ENCODE results near the gene TRMT1.

TRMT1 gene

DNA sequence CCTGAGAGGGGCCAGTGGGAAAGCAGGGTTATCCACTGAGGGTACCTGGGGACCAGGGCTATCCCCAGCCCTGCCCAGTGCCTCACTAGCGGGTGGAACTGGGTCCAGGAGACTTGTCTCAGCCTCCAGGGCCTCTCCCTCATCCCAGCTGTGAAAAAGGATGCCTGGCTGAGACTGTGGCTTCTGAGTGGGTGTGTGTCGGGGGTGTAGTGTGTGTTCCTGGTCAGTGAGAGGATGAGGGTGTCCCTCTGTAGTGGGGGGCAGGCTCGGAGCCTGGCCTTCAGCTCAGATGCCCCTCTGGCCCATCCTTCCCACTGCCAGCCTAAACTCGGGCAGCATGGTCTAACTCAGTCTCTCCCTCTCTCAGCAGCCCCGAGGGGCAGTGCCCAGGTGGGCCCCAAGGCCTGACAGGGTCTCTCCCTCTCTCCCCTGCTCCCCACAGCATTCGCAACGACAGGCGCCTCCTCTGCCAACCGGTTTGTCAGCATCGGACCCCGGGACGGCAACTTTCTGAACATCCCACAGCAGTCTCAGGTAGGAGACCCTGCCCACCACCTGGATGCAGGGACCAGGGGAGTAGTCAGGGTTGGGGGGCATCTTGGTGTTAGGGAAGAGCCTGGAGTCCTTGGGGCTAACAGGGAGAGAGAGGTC, 26.6 kb downstream of the TRMT1 start:
- no peak for DNase-seq

GRCh38 chr19:13089139-13089856, 27.2 kb downstream of the TRMT1 start:
- no peak for DNase-seq

DNA sequence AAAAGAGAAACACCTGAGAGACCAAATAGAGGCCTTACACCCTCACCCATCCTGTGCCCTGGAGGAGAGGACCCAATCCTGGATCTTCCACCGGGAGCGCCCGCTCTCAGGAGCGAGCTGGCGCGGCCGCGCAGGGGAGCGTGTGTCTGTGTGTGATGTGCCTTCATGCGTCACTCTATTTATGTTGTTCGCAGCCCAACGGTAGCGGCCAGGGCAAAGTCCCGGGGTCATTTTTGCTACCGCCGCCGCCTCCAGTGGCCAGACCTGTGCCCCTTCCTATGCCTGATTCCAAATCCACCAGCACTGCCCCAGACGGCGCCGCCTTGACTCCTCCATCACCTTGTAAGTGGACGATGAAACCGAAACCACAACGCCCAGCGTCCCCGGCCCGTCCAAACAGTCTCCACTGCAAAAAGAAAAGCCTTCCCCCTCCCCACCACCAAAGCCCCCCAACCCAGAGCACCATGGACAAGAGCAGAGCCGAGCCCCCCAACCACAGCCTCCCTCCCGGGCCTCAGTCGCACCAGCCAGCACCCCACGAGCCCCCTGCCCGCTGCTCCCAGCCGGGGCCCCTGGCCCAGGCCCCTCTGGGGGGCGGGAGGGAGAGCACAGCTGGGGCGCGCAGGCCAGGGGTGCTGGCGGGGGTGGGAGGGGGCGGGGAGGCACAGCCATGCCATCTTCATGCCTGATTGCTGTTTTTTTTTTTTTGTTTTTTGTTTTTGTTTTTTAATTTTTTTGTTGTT, 28.6 kb downstream of the TRMT1 start:
- DNase-seq = no peak

DNA sequence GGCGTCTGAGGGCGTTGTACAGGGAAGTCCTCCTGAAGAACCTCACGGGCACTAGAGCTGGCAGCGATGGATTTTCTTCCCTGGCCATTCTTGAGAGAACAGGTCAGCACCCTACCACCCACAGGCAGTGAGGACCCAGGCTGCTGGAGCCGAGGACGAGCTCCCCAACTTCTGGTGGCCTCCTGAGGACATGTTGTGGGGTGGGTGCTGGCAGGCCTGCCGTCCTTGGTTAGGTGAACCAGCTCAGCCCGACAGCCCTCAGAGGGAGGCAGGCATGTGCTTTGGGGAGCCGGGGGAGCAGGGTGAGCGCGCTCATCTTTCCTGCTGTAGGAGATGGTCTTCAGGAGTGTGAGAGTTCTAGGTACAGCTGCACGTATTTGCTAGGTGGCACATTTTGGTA, 29.2 kb downstream of the TRMT1 start:
- no peak for DNase-seq

GRCh38 chr19:13086341-13086740, 30.2 kb downstream of the TRMT1 start:
- no peak for DNase-seq

- DNase-seq = no peak
Measured at GRCh38 chr19:13085666-13086065, 30.9 kb downstream of the TRMT1 start.

DNA sequence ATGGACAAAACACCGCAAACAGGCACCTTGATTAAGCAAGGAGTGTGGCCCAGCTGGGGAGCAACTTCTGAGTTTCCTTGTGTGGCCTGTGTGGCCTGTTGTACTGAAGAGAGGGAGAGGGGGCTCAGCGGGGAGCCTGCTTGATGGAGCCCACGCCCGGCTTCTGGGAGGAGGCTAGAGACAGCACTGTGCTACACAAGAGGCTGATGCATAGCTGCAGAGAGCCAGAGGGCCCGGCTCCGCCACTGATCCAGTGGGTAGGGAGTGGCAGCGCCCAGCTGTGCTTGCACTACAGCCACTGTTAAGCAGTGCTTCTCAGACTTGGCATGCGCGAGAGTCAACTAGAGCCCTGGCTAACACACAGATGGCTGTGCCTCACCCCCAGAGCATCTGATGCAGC, 32.9 kb downstream of the TRMT1 start:
- no peak for DNase-seq

DNA sequence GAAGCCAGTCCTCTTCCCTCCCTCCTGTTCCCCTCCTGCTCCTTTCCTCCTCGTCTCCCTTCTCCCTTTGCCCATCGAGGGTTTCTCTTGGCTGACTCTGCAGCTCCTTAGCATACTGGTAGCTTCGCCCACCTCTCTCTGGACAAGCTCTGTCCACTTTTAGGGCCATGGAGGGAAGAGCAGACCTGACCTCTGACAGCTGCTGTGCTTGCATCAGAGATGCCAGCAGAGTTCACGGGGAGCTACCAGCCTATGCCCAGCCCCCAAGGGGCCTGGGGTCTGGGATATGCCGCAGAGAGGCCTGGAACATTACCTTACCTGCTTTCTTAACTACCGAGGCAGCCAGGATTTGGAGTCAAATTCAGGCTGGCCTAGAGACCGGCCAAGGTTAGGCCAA, 33.5 kb downstream of the TRMT1 start:
- DNase-seq = no peak

DNA sequence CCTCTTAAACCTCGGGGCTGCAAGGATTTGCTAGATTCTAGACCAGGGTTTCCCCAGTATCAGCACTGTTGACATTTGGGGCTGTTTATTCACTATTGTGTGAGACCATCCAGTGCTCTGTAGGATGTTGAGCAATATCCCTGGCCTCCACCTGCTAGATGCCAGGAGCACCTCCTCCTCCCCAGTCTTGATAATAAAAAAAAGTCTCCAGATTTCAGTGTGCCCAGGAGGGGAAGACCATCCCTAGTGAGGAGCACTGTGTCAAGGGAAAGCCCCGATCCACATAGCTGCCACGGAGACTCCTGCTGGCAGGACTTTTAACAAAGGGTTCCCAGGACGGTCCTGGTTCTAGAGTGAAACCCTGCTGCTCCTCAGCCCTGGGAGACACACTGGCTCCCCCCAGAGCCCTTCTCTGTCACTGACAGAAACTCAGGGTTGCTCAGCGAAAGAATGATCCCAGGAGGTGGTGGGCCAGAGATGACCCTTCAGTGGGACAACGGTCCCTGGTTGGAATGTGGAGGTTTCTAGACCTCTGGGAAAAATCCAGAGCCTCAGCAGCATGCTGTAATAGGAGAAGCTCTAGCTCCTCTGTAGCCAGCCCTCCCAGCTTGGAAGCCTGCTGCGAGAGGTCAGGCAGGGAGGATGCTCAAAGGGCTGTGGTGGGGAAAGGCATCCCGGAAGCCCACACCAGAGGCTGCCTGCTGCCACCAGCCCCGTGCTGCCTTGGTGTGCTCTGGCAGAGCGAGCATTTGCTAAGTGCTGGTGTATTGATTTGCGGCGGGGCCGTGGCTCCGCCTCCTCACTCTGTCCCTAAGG, 34.1 kb downstream of the TRMT1 start:
- no peak for DNase-seq

GRCh38 chr19:13079542-13079986, 37.0 kb downstream of the TRMT1 start:
- no peak for DNase-seq

DNA sequence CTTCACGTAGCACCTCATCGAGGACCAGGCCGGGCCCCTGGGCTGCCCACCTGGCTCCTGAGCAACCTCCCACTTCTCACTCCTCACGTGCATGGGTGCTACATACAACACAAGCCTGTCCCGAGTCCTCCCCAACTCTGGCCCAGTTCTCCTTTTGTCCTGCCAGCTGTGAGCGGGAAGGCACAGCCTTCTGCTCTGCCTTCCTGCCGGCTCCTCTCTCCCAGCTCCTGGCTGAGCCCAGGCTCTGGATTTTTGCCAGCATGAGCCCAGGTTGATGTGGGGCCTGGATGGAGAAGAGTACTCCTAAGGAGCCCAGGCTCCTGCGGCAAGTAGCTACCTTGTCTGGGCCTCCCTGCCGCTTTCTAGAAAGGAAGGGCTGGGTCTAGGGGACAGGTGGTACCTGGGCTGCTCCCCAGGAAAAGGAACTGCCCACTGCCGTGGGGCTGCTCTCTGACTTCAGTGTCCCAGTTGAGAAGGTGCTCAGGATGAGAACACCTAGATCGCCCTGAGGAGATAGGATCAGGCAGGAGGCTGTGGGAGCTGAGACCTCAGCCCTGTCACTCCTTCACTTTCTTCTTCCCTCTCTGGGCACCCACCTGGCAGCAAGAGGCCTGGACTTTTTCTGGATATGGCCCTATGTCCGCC, 37.5 kb downstream of the TRMT1 start:
- no peak for DNase-seq

GRCh38 chr19:13078381-13078780, 38.2 kb downstream of the TRMT1 start:
- no peak for DNase-seq

DNA sequence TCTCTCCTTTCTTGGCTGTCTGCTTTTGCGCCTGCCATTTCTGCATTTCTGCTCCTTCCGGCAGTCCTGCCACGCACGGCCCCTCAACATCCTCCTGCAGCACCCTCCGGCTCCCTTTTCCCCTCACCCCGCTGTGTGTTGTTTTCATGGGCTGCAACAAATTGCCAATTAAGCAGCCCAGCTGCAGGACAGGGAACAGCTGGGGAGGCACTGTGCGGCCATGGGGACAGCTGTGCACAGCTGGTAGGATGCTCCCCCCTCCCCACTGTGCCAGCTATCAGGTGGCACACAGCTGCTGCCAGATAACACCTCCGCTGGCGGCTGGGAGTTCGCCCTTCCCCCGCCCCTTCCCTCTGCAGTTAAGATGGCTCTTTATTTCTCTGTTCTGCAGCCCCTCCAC, 39.3 kb downstream of the TRMT1 start:
- no peak for DNase-seq

DNA sequence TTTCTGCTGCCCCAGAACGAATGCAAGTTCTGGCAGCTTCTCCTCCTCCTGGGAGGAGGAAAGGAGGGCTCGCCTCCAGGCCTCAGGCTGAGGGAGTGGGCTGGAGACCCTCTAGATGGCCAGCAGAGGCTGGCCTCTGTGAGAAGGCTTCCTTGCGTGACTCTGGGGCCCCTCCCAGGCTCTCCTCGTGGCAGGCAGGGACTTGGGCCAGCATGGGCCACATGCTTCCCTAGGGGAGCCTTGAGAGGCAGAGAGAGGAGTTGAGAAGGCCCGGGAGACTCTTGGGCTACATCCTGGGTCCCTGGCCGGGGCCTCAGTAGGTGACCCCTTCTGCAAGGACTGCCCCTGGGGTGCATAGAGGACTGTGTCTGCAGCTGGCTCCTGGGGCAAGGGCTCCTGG, 39.8 kb downstream of the TRMT1 start:
- no peak for DNase-seq

- no peak for DNase-seq
Measured at GRCh38 chr19:13076320-13076719, 40.2 kb downstream of the TRMT1 start.

GRCh38 chr19:13074378-13074777, 42.2 kb downstream of the TRMT1 start:
- no peak for DNase-seq

- DNase-seq = no peak
Measured at GRCh38 chr19:13073263-13073662, 43.3 kb downstream of the TRMT1 start.

- no peak for DNase-seq
Measured at GRCh38 chr19:13072188-13072908, 44.2 kb downstream of the TRMT1 start.

GRCh38 chr19:13071444-13072187, 44.9 kb downstream of the TRMT1 start:
- no peak for DNase-seq

DNA sequence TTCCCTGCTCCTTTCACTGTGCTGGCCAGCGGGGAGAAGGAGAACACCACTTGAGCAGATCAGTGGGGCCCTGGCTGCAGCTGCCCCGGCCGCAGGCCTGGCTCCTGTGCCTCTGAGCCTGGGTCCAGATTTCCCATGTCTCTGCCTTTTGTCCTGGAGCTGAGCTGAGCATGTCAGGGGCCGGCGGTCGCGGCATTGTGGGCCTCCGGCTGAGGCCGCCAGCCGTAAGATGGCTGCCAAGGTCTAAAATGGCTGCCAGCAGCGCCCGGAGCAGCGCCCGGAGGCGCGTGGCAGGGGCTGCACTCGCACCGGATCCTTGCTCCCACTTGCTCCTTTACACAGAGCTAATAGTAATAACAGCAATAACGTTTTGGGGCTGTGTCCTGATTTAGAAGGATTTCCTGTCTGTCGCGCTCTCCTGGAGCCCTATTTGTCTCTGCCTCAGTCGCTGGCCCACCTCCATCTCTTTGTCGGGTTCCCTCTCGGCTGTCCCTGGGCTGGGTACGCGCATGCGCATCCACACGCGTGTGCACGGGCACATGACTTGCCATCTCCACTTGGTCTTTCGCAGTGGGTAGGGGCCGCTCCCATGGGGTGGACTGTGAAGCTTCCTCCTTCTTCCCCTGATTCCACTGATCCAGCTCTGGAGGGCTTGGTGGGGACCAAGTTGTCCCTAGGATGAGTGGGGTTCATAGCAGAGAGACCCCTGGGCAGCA, 46.0 kb downstream of the TRMT1 start:
- no peak for DNase-seq
